Caco-2 (cell line): ENCODE results near the gene R3HDM2. TPM values are rescaled to one million over a fixed set of nuclear protein-coding genes. Genes with fewer than 3 reads are reported as not detected.

Source experiments
- BruUV-seq: library from RNA; stranded (reverse); fragments of 400-500 nt; replicated peaks from 2 replicates; lab custom pipeline; 2021; lab: Mats Ljungman, UMichigan
- CTCF ChIA-PET: fragments of 300-600 bp; sonication (Branson Sonifier 250); formaldehyde crosslinking; loops from one replicate; lab custom pipeline; 2022; ENCODE audit warnings: antibody characterized with exemption; lab: Charles Lee
- POLR2A ChIA-PET: fragments of 300-600 bp; sonication (Branson Sonifier 250); formaldehyde crosslinking; loops from one replicate; lab custom pipeline; 2022; ENCODE audit warnings: antibody characterized with exemption; lab: Charles Lee
- DNase-seq, 2 experiments: peaks; one replicate each; pipeline versions ENCODE4 v3.0.0 to v3.0.0-alpha.2; 2020 to 2022
- H3K27me3 ChIP-seq: replicated peaks from 2 replicates; pipeline ENCODE4 v1.6.0; 2011; ENCODE audit warnings: low read length; ENCODE audit not compliant: control insufficient read depth, insufficient read depth
- H3K36me3 ChIP-seq: 2 replicates; pipeline ENCODE4 v1.5.1; 2011; ENCODE audit warnings: low read length; ENCODE audit not compliant: control insufficient read depth, insufficient read depth
- H3K4me1 ChIP-seq: fragments of 250-450 bp; sonication (Bioruptor Pico); 2 replicates; pipeline ENCODE4 v1.5.1; 2020; ENCODE audit warnings: mild to moderate bottlenecking
- H3K4me3 ChIP-seq: 2 replicates; pipeline ENCODE4 v1.5.1; 2011; ENCODE audit warnings: low read depth, mild to moderate bottlenecking, control low read depth, low read length
- H3K9me3 ChIP-seq: fragments of 250-450 bp; sonication (Bioruptor Pico); 2 replicates; pipeline ENCODE4 v1.5.1; 2020; ENCODE audit warnings: mild to moderate bottlenecking, moderate library complexity
- H3K27ac Mint-ChIP-seq: one replicate; pipeline ENCODE4 v1.8.0; 2022; ENCODE audit warnings: mixed read lengths; ENCODE audit not compliant: unreplicated experiment
- H3K27me3 Mint-ChIP-seq: one replicate; pipeline ENCODE4 v1.8.0; 2022; ENCODE audit warnings: mixed read lengths; ENCODE audit not compliant: insufficient read depth, unreplicated experiment
- H3K36me3 Mint-ChIP-seq: one replicate; pipeline ENCODE4 v1.8.0; 2022; ENCODE audit warnings: mild to moderate bottlenecking, mixed read lengths; ENCODE audit not compliant: insufficient read depth, unreplicated experiment
- H3K4me1 Mint-ChIP-seq: one replicate; pipeline ENCODE4 v1.8.0; 2022; ENCODE audit warnings: low read depth, mixed read lengths; ENCODE audit not compliant: unreplicated experiment
- H3K4me3 Mint-ChIP-seq: one replicate; pipeline ENCODE4 v1.8.0; 2022; ENCODE audit warnings: mild to moderate bottlenecking, moderate library complexity, mixed read lengths; ENCODE audit not compliant: unreplicated experiment
- H3K9me3 Mint-ChIP-seq: one replicate; pipeline ENCODE4 v1.8.0; 2022; ENCODE audit warnings: mixed read lengths; ENCODE audit not compliant: unreplicated experiment
- CTCF ChIP-seq, 2 experiments: fragments of 200-600 bp in 1 of 2; IDR thresholded peaks; 1 replicate in 1 of 2; 2 replicates in 1 of 2; pipeline versions ENCODE4 v1.5.1 to v1.8.0; 2011 to 2022; ENCODE audit warnings: antibody characterized with exemption in 1 of 2, control low read depth in 1 of 2, inconsistent platforms in 1 of 2, low read depth in 1 of 2, low read length in 1 of 2, mild to moderate bottlenecking in 1 of 2, moderate library complexity in 1 of 2; ENCODE audit not compliant: insufficient read depth in 1 of 2, severe bottlenecking in 1 of 2, unreplicated experiment in 1 of 2
- intact Hi-C: fragments of 100-400 bp; cut with micrococcal nuclease; formaldehyde crosslinking; loops from one replicate; pipeline ENCODE4 v1.10.0; 2022; ENCODE audit not compliant: unreplicated experiment
- total RNA-seq: library from RNA; stranded (reverse); gene quantifications from 2 replicates; pipeline ENCODE4 v1.2.3, GENCODE V29; 2022

Gene R3HDM2
- total RNA-seq, 1 experiment from 2014 or later: 33.7 TPM

- no peak overlapping the region for H3K4me3 ChIP-seq
- H3K9me3 ChIP-seq: no peaks in the 10 kb centered on the region
- H3K27me3 ChIP-seq: no peaks in the 10 kb centered on the region
- no TSS peak for BruUV-seq
- H3K36me3 ChIP-seq: no peaks in the 10 kb centered on the region; the same call in none of the 2 replicates
- CTCF ChIA-PET: no interaction called here
- intact Hi-C loops: no loop called here
- Mint-ChIP-seq H3K4me1 (peaks cover 11% of the 10 kb centered on the region), H3K4me3 (no peak overlapping the region), H3K9me3 (no peaks in the 10 kb centered on the region), H3K27me3 (peaks cover 3% of the 10 kb centered on the region), H3K27ac (no peak overlapping the region), H3K36me3 (peaks cover 44% of the 10 kb centered on the region)
- H3K4me1 ChIP-seq: peaks cover 10% of the 10 kb centered on the region
- no peak for DNase-seq
- no peak for TF ChIP-seq CTCF (IDR thresholded peaks at IDR 0.05; ENCODE audit: insufficient read depth in 1 of 2, low read depth in 1 of 2, low read length in 1 of 2, severe bottlenecking in 1 of 2, unreplicated experiment in 1 of 2)
- POLR2A ChIA-PET: no interaction called here
Measured at GRCh38 chr12:57209916-57210315, 220.9 kb downstream of the R3HDM2 start.

DNA sequence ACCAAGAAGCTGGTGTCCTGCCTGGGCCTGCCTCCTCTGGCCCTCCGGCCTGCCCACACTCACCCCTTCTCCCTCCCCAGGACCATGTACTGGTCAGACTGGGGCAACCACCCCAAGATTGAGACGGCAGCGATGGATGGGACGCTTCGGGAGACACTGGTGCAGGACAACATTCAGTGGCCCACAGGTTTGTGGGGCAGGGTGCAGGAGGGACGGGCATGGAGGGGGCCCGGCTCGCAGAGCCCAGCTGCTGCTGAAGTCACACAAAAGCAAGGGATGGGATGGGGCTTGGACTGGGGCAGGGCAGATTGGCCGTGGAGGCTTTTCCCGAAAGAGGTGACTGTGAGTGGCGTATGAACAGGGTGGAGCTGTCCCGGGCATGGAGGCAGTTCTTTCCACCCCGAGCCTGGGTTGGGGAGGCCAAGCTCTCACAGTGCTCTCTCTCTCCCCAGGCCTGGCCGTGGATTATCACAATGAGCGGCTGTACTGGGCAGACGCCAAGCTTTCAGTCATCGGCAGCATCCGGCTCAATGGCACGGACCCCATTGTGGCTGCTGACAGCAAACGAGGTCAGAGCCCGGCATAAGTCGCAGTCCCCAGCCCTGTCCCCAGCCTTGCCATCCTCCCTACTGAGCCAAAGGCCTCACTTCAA lies 222.1 kb downstream of the R3HDM2 start:
- no peak for TF ChIP-seq CTCF (IDR thresholded peaks at IDR 0.05; ENCODE audit: insufficient read depth in 1 of 2, low read depth in 1 of 2, low read length in 1 of 2, severe bottlenecking in 1 of 2, unreplicated experiment in 1 of 2)
- Histone ChIP-seq H3K4me1 (peaks cover 4% of the 10 kb centered on the region), H3K36me3 (peaks cover under 1% of the 10 kb centered on the region), H3K27me3 (no peaks in the 10 kb centered on the region), H3K4me3 (no peak overlapping the region), H3K9me3 (no peaks in the 10 kb centered on the region)
- CTCF ChIA-PET: interaction anchor here (1.5 kb wide), 1 partner anchor 34 kb away, joined by 3 read pairs; no protein-coding TSS in a partner anchor
- H3K36me3 Mint-ChIP-seq: peaks cover 42% of the 10 kb centered on the region
- intact Hi-C loops: no loop called here
- H3K27ac Mint-ChIP-seq: no peak overlapping the region
- BruUV-seq: no TSS peak
- no peaks in the 10 kb centered on the region for H3K9me3 Mint-ChIP-seq
- POLR2A ChIA-PET: no interaction called here
- H3K4me1 Mint-ChIP-seq: no peaks in the 10 kb centered on the region
- DNase-seq: no peak
- no peak overlapping the region for H3K4me3 Mint-ChIP-seq
- no peaks in the 10 kb centered on the region for H3K27me3 Mint-ChIP-seq

DNA sequence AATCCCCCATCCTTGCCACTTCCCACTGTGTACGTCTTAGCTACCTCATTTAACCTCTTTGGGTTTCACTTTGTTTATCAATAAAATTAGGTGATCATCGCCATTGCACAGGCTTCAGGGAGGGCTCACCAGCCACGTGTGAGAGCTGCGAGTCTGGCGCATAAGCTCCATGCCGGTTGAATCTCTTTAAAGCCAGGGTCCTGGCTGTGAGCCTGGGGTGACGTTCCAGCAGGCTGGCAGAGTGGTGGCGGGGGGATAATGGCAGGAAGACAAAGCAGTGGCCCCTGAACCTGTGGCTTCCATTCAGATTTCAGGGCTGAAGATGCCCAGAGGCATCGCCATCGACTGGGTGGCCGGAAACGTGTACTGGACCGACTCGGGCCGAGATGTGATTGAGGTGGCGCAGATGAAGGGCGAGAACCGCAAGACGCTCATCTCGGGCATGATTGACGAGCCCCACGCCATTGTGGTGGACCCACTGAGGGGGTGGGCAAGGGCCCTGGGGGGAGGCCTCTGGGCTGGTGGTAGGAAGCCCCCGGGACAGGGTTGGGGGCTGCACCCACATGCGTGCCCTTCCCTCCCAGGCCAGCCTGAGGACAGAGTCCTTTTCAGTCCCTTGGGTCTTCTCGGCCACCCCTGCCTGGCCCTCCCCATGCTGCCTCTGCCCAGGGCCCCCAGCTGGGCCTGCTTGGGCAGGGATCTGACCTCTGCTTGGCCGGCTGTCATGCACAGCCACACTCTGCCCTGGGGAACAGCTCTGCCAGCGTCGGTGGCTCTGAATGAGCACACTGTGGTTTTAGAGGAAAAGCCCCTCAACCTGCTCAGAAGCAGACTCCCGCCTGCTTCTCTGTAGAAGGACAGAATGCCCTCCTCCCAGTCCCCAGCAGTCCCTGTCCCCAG lies 222.9 kb downstream of the R3HDM2 start:
- intact Hi-C loops: no loop called here
- Histone ChIP-seq H3K9me3 (no peaks in the 10 kb centered on the region), H3K36me3 (peaks cover 1% of the 10 kb centered on the region), H3K4me1 (no peaks in the 10 kb centered on the region), H3K27me3 (no peaks in the 10 kb centered on the region), H3K4me3 (no peak overlapping the region)
- CTCF ChIA-PET: interaction anchor here (1.5 kb wide), 1 partner anchor 35 kb away, joined by 3 read pairs; no protein-coding TSS in a partner anchor
- no peak for TF ChIP-seq CTCF (IDR thresholded peaks at IDR 0.05; ENCODE audit: insufficient read depth in 1 of 2, low read depth in 1 of 2, low read length in 1 of 2, severe bottlenecking in 1 of 2, unreplicated experiment in 1 of 2)
- Mint-ChIP-seq H3K4me3 (no peak overlapping the region), H3K27me3 (no peaks in the 10 kb centered on the region), H3K27ac (no peak overlapping the region), H3K4me1 (no peaks in the 10 kb centered on the region), H3K9me3 (no peaks in the 10 kb centered on the region), H3K36me3 (peaks cover 35% of the 10 kb centered on the region)
- POLR2A ChIA-PET: no interaction called here
- no TSS peak for BruUV-seq
- no peak for DNase-seq
